ENCODE measurements around the gene TSPEAR. TPM values are rescaled to one million over a fixed set of nuclear protein-coding genes. Genes with fewer than 3 reads are reported as not detected.

Gene TSPEAR
- polyA plus RNA-seq, 1 experiment = not detected

DNA sequence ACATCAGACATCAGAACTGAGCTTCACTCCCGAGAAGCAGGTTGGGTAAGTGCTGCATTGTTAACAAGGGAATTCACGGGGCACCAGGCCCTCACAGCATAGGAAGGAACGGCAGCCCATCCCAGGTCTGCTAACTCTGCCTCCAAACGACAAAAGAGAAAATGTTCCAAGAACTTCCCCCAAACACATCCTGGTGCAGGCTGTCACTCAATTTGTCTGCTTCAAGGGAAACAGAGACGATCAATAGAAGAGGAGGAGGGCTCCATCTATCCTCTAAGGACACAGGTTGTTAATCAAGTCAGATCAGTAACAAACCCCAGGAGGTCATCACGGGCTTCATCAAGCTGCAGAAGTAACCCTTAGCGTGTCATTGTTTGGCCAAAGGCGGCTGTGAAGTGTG lies 3.5 kb upstream of the TSPEAR start:
- POLR2A ChIA-PET = no interaction called here
- TF ChIP-seq, protein P1, sequence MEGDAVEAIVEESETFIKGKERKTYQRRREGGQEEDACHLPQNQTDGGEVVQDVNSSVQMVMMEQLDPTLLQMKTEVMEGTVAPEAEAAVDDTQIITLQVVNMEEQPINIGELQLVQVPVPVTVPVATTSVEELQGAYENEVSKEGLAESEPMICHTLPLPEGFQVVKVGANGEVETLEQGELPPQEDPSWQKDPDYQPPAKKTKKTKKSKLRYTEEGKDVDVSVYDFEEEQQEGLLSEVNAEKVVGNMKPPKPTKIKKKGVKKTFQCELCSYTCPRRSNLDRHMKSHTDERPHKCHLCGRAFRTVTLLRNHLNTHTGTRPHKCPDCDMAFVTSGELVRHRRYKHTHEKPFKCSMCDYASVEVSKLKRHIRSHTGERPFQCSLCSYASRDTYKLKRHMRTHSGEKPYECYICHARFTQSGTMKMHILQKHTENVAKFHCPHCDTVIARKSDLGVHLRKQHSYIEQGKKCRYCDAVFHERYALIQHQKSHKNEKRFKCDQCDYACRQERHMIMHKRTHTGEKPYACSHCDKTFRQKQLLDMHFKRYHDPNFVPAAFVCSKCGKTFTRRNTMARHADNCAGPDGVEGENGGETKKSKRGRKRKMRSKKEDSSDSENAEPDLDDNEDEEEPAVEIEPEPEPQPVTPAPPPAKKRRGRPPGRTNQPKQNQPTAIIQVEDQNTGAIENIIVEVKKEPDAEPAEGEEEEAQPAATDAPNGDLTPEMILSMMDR (IDR thresholded peaks at IDR 0.05; ENCODE audit: insufficient read depth, low read depth, low read length) = no peak
- H3K4me3 ChIP-seq (ENCODE audit: low read depth, low read length) = no peak overlapping the region
- H3K36me3 ChIP-seq (ENCODE audit: control insufficient read depth, insufficient read depth, low read length) = no peaks in the 10 kb centered on the region
- H3K27me3 ChIP-seq (ENCODE audit: control insufficient read depth, insufficient read depth, low read length) = peaks cover 35% of the 10 kb centered on the region
- CTCF ChIA-PET = no interaction called here
- DNase-seq (ENCODE audit: low read depth) = no peak

DNA sequence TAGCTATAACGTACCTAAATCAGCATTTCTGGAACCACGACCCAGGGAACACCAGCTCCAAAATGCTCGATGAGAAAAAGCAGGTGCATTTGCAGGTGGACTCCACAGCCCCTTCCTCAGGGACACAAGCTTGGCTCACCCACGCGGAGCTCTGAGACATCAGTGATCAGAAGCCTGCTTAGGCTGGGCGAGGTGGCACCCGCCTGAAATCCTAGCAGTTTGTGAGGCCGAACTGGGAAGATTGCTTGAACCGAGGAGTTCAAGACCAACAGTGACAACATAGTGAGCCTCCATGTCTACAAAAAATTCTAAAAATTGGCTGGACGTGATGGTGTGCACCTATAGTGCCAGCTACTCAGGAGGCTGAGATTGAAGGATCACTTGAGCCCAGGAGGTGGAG lies 2.5 kb upstream of the TSPEAR start:
- Histone ChIP-seq H3K4me3 (ENCODE audit: low read depth, low read length) (no peak overlapping the region), H3K36me3 (ENCODE audit: control insufficient read depth, insufficient read depth, low read length) (no peaks in the 10 kb centered on the region), H3K27me3 (ENCODE audit: control insufficient read depth, insufficient read depth, low read length) (peaks cover 45% of the 10 kb centered on the region)
- ChIA-PET CTCF (no interaction called here), POLR2A (no interaction called here)
- no peak for DNase-seq (ENCODE audit: low read depth)
- TF ChIP-seq, protein P1 (IDR thresholded peaks at IDR 0.05; ENCODE audit: insufficient read depth, low read depth, low read length) = no peak

DNA sequence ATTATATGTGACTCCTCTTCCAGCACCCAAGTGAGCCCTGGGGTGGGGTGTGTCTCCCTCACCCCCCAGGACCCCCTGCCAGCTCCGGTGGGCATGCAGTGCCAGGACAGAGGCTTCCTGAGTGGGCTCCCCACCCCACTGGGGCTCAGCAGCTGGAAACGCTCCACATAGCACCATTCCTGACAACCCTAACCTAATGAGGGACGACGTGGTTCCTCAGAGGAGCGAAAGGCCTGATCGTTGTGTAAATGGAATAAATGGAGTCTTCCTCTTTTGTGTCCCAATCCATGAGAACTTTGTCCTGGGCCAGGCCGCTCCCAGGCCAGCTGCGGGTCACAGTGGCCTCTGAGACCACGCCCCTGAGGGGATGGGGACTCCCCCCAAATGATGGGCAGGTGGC lies 1.8 kb upstream of the TSPEAR start:
- H3K36me3 ChIP-seq (ENCODE audit: control insufficient read depth, insufficient read depth, low read length) = no peaks in the 10 kb centered on the region
- CTCF ChIA-PET = no interaction called here
- TF ChIP-seq, protein P1 (IDR thresholded peaks at IDR 0.05; ENCODE audit: insufficient read depth, low read depth, low read length) = no peak
- DNase-seq (ENCODE audit: low read depth) = no peak
- POLR2A ChIA-PET = no interaction called here
- H3K27me3 ChIP-seq (ENCODE audit: control insufficient read depth, insufficient read depth, low read length) = peaks cover 49% of the 10 kb centered on the region
- no peak overlapping the region for H3K4me3 ChIP-seq (ENCODE audit: low read depth, low read length)

DNA sequence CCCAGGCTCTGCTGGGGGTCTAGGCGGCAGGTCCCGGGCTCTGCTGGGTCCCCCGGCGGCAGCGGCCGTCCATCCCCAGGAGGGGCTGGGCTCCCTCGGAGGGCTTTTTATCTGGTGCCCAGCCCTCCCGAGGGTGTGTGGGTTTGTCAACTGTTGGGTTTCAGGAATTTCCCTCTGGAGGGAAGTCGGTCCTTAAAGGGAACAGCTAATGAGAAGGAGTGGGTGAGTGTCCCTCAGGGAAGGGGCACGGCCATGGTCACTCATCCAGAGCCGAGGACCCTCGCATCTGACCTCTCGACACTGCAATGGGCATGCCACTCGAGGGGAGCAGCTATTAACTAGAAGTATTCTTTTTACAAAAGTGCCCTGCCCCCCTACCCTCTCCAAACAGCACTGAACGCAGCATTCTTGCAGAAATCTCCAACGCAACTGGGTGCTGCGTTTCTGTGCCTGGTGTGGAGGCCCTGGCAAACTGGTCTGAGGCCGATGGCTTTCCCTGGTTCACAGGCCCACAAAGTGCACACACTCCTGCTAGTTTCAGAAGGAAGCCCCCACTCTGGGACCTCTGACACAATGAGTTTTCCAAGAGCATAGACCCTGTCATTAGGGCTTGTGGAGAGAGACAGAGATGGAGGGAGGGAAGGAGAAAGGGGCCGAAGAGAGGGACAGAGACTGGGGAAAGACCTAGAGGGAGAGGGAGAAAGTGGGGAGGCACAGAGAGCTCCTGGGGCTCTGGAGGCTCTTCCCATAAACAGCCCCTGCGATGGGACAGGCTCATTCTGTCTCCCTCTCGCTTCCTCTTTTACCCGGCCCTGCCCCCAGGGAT lies 1.0 kb upstream of the TSPEAR start:
- no peak for DNase-seq (ENCODE audit: low read depth)
- ChIA-PET POLR2A (no interaction called here), CTCF (interaction anchor here (1.1 kb wide), 1 partner anchor 9 kb away, joined by 5 read pairs; no protein-coding TSS in a partner anchor)
- TF ChIP-seq, protein P1 (IDR thresholded peaks at IDR 0.05; ENCODE audit: insufficient read depth, low read depth, low read length) = no peak
- no peaks in the 10 kb centered on the region for H3K36me3 ChIP-seq (ENCODE audit: control insufficient read depth, insufficient read depth, low read length)
- H3K27me3 ChIP-seq (ENCODE audit: control insufficient read depth, insufficient read depth, low read length) = peaks cover 53% of the 10 kb centered on the region
- no peak overlapping the region for H3K4me3 ChIP-seq (ENCODE audit: low read depth, low read length)

DNA sequence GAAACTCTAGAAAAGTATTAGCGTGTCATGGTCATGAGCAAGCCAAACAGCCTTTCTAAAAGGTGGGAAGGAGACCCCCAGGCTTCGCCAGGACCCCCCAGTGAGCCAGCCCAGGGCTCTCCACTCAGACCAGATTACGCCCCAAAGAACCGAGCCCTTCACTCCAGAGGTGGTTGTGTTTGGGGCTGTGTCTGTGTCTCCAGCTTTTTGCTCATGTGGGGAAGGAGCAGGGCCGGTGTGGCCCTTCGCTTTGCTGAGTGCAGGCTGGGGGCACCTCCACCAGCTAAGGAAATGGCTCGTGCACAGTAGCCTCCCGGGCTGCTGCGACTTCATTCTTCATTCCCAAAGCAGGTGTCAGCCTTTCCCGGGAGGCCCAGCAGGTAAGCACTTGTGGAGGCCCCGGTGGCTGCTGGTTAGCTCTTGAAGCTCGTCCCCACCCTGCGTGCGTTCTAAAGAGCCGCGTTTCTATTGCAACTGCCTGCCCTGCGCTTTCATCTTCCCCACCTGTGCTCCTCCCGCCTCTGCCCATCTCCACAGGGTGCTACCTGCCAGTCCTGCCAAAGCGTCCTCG lies 531 bp downstream of the TSPEAR start:
- CTCF ChIA-PET = interaction anchor here (1.4 kb wide), 1 partner anchor 10 kb away, joined by 3 read pairs; no protein-coding TSS in a partner anchor

More for the DNA sequence above, 531 bp downstream of the TSPEAR start:
- TF ChIP-seq, protein P1 (IDR thresholded peaks at IDR 0.05; ENCODE audit: insufficient read depth, low read depth, low read length) = no peak
- Histone ChIP-seq H3K4me3 (ENCODE audit: low read depth, low read length) (no peak overlapping the region), H3K36me3 (ENCODE audit: control insufficient read depth, insufficient read depth, low read length) (no peaks in the 10 kb centered on the region), H3K27me3 (ENCODE audit: control insufficient read depth, insufficient read depth, low read length) (peaks cover 63% of the 10 kb centered on the region)
- POLR2A ChIA-PET = no interaction called here
- DNase-seq (ENCODE audit: low read depth) = no peak

Data from BJ (cell line).